OCI-M1 (cell line): Measurements from ENCODE around the gene CACNA1F.

Experiments used
- DNase-seq: peaks from one replicate; lab custom pipeline; 2025; lab: John Stamatoyannopoulos, UW

CACNA1F gene

DNA sequence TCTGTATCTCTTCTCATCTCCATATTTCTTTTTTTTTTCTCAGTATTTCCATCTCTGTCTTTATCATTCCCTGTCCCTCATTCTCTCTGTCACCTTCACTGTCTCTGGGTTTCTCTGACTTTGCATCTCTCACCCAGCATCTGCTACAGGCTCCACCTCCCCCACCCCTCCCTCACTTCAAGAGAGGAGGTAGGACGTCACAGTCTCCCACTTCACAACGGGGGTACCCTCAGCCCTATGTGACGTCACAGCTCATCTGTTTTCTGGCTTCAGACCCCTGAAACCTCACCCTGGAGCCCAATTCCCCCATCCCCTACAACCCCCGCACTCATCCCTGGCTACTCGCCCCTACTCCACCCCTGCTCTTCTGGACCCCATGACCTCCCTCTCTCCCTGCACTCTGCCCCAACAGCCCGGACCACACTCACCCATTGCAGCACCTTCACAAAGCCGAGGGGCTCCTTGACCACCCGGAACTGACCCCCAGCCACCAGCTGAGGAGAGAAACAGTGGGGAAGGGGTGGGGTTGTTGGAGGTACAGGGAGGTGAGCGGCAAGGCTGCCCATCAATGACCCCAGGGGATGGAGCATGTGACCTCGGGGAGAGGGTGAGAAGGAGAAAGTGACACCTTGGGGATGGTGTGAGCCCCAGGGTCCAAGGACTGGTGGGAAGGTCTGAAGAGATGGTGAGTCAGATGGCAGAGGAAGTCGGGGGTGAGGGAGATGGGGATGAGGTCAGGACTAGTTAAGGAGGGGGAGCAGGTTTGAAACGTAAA lies 34.4 kb downstream of the CACNA1F start:
- DNase-seq, result no peak

- no peak for DNase-seq
Measured at GRCh38 chrX:49197543-49198087, 35.5 kb downstream of the CACNA1F start.

DNA sequence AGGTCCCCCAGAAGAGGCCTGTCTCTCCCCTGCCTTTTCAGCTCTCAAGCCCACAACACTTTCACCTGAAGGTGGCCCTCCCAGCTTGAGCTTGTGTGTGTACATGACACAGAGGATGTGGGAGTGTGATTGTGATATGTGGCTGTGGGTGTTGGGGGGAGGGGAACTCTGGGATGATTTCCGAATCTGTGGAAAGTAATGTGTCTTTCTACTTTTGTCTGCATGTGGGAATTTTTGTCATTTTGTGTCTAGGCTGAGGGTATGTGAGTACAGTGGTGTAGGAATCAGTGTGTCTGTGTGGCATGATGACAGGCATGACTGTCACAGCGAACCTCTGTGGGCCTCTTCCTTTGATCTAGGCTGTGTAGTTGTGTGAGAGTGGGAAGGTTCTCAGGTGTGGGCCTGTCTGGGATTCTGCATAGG lies 39.6 kb downstream of the CACNA1F start:
- DNase-seq, result no peak

DNA sequence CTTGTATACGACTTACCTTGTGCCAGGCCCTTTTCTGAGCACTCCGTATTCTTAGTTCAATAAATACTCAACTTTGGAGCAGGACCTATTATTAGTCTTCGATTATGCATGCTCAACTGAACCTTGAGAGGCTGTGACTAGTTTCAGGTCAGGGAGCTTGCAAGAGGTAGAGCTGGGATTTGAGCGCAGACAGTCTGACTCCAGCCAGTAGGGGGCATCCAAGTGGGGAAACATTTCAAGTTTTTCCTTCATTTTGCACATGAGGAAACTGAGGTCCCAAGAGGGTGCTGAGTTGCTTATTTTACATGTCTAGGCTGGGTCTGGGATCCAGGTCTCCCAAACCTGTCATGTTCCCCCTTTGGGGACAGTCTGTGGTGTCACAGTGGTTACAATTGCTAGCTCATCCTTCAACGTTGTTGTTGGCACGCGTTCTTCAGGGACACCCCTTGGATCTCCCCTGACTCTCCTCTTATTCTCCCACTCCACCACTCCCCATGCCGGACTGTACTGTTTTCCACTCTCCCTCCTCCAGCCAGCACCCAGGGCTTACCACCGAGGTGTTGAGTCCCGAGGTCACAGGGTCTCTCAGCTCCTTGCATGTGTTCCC lies 40.3 kb downstream of the CACNA1F start:
- peak; percentile 54 for DNase-seq

GRCh38 chrX:49191574-49192011 lies 41.5 kb downstream of the CACNA1F start:
- DNase-seq, result no peak

DNA sequence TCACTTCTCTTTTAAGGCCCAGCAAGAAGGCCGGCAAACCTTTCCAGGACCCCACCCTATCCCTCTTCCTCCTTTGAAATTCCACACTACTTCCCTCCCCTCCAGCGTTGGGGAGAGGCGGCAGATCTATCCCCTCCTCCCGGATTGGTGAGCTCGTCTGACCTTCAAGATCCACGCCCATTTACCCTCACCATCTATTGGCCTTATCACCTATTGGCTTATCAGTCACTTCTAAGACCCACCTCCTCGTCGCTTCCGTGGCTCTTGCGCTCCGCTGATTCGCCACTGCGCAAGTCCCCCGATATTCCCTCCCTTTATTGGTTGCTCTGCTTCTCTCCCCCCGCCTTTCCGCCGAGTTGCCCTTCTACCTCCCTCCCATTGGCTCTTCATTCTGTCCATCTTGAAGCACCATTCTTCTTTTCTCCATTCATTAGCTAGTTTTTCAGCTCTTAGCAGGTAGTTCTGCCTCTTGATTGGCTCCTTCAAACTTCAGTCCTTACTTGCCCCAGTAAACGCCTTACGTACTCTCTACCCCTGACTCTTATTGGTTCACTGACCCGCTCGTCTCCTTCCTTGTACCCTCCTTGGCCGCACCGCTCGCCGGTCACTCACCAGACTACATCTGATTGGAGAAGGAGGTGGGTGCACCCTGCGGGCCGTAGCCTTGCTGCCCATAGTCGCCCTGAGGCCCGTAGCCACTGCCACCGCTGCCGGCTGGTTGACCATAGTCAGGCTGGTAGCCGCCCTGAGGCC lies 42.1 kb downstream of the CACNA1F start:
- peak; percentile 98 for DNase-seq

GRCh38 chrX:49189606-49190005 lies 43.5 kb downstream of the CACNA1F start:
- no peak for DNase-seq

DNA sequence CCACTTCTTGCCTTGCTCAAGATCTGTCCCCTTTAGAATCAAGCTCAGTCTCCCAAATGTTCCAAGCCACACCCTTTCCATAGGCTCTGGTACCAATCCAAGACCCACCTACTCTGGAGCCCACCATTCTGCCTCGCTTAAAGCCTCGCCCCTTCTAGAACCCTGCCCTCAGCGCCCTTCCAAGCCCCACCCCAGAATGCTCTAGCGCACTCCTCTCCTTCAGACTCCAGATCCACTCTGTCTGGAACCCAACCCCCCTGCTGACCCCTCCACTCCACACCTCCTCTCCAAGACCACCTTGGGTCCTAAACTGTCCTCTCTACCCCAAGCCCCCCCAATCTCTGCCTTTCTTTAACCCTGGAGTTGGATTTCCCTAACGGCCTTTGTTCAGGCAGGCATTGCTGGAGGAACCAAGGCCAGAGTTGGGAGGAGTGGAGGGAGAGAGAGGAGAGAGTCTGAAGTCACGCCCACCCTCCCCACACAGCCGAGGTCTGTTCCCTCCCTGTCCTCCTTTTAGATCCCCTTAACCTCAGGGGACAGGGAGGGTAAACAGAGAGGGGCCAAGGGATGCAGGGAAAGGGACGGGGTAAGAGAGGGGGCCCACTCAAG lies 44.6 kb downstream of the CACNA1F start:
- no peak for DNase-seq

DNA sequence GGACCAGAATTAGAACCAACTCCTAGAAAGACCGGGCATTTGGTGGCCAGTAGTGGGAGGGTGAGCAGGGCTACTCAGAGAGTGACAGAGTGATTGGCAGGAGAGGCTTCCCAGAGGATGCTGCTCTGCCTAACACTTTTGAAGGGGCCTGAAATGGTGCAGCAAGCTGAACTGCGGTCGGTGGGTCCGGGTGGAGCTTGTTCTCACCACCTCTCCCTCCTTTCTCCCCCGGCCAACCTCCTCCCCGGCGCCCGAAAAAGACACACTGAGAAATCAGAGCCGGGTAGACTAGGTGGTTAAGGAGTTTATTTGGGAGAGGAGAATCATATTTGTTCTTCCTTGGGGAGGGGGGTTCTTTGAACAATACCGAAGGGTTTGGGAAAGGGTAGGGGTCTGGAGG lies 45.6 kb downstream of the CACNA1F start:
- no peak for DNase-seq

GRCh38 chrX:49187028-49187394 lies 46.1 kb downstream of the CACNA1F start:
- no peak for DNase-seq

- peak; percentile 88 for DNase-seq
Measured at GRCh38 chrX:49186125-49187027, 46.8 kb downstream of the CACNA1F start, which contains the start of gene PRICKLE3. Gene PRICKLE3, minus strand, starts transcription at chrX:49186373. Its CDS starts 76 bp downstream, at chrX:49186297.

GRCh38 chrX:49184294-49185281 lies 48.6 kb downstream of the CACNA1F start:
- DNase-seq, result no peak

DNA sequence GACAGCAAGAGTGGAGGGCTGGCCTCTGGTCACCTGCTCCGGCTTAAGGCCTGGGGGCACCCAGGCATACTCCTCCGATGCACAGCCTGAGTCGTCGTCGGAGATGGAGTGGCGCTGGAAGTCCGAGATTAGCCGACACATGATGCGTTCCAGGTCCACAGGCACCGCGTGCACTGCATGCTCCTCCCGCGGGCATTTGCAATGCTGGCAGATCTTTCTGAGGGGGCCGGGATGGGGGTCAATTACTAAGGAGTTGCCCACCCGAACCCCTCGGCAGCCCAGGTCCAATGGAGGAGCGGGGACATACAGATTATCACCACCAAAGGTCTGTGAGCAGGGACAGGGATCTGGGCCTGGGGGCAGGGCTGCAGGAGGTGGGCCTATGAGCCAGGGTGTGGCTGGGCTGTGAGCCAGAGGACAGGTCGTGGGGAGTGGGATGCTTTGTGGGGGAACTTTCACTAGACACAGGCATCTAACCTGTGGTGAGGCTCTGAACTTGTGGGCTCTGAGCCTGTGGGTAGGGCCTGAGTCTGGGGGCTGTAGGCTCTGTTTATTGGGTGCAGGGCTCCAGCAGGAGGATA lies 49.3 kb downstream of the CACNA1F start:
- no peak for DNase-seq

- DNase-seq, result no peak
Measured at GRCh38 chrX:49179358-49179757, 53.8 kb downstream of the CACNA1F start.

GRCh38 chrX:49178537-49178936 lies 54.6 kb downstream of the CACNA1F start:
- DNase-seq, result no peak

GRCh38 chrX:49177873-49178480 lies 55.2 kb downstream of the CACNA1F start:
- DNase-seq, result no peak

DNA sequence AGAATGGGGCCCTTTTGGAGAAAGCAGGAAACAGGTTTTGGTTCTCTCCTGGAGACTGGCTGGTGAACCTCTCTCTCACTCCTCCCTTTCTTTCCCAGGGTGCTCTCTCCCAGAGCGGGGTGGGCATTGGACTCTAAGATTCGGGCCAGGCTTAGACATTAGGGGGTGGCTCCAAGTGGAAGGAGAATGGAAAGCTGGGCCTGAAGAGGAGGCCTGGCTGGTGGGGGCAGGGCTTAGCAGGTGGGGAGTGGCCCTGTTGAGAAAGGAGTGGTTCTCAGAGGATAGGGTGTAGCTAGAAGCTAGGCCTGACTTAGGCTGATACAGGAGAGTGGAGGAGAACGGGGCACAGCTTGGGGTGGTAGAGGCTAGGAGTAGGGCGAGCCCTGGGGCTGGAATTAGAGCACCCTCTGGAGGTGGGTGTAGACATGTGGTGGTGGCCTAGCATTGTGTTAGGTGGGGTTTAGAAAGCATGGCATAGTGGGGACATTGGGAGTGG lies 55.8 kb downstream of the CACNA1F start:
- peak; percentile 74 for DNase-seq

GRCh38 chrX:49176421-49177326 lies 56.5 kb downstream of the CACNA1F start:
- DNase-seq, result peak; percentile 43
